Gastrocnemius medialis (tissue), 4 donors: ENCODE measurements around the gene FXYD2. TPM values are rescaled to one million over a fixed set of nuclear protein-coding genes. Genes with fewer than 3 reads are reported as not detected.

Experiments
- ATAC-seq, 2 donors: fragments of 150-250 bp; one replicate each; pipeline ENCODE4 v1.9.1; 2016
- DNase-seq, 2 donors: peaks; one replicate each; pipeline ENCODE4 v3.0.0-alpha.2; 2019
- H3K27ac ChIP-seq, 4 donors: fragments of 200-600 bp; sonication (generic); 1 replicate in 1 of 4; 2 replicates in 3 of 4; pipeline ENCODE4 v1.5.1; 2016 to 2018; ENCODE audit warnings: mild to moderate bottlenecking in 2 of 4, moderate library complexity in 1 of 4
- H3K27me3 ChIP-seq, 3 donors: fragments of 200-600 bp; sonication (generic) in 2 of 3; 1 replicate in 1 of 3; 2 replicates in 2 of 3; pipeline versions ENCODE4 v1.5.1 to v1.6.0; 2016 to 2019; ENCODE audit warnings: mild to moderate bottlenecking in 1 of 3, moderate library complexity in 1 of 3
- H3K36me3 ChIP-seq, 2 donors: fragments of 200-600 bp; sonication (generic) in 1 of 2; one replicate each; pipeline ENCODE4 v1.5.1; 2017 to 2018
- H3K4me1 ChIP-seq, 2 donors: fragments of 200-600 bp; sonication (generic) in 1 of 2; one replicate each; pipeline ENCODE4 v1.5.1; 2016 to 2017; ENCODE audit warnings: mild to moderate bottlenecking in 2 of 2
- H3K4me3 ChIP-seq, 4 donors: fragments of 200-600 bp; sonication (generic) in 3 of 4; 1 replicate in 1 of 4; 2 replicates in 3 of 4; pipeline ENCODE4 v1.5.1; 2016 to 2019; ENCODE audit warnings: mild to moderate bottlenecking in 2 of 4
- H3K9me3 ChIP-seq, 3 donors: fragments of 200-600 bp; sonication (generic) in 2 of 3; 1 replicate in 1 of 3; 2 replicates in 2 of 3; pipeline ENCODE4 v1.5.1; 2016 to 2019
- CTCF ChIP-seq, 5 experiments: fragments of 450-650 bp in 3 of 5; fragments of 200-600 bp in 2 of 5; sonication (generic) in 2 of 5; IDR thresholded peaks in 4 of 5; conservative IDR thresholded peaks in 1 of 5; 1 replicate in 4 of 5; 2 replicates in 1 of 5; pipeline ENCODE4 v1.5.1; 2016 to 2019; ENCODE audit warnings: antibody characterized with exemption in 5 of 5, mild to moderate bottlenecking in 3 of 5, moderate library complexity in 3 of 5
- POLR2A ChIP-seq, 2 donors: fragments of 450-650 bp; IDR thresholded peaks; one replicate each; pipeline ENCODE4 v1.6.1; 2017; ENCODE audit warnings: antibody characterized with exemption in 2 of 2, mild to moderate bottlenecking in 2 of 2, moderate library complexity in 2 of 2
- in situ Hi-C, 4 donors: fragments of 200-750 bp; cut with MboI; loops; one replicate each; pipeline versions ENCODE4 v1.15.0 to v1.8.0; 2017; ENCODE audit warnings: low sequenced_read_pairs in 4 of 4
- intact Hi-C: fragments of 100-400 bp; cut with DNase I; formaldehyde crosslinking; loops from one replicate; pipeline ENCODE4 v1.15.1; 2023; ENCODE audit warnings: low total_unique reads
- total RNA-seq, 4 donors: library from RNA; depleted of rRNA; stranded (reverse); fragments of >200 nt; gene quantifications; one replicate each; pipeline versions ENCODE4 v1.1.0 to v1.2.3, GENCODE V29; 2016

FXYD2 gene
- total RNA-seq, 4 donors from 2014 or later: 0.87 TPM; not detected in 3

- no peak overlapping the region for H3K4me3 ChIP-seq
- intact Hi-C loops (no loop called here), in situ Hi-C loops (no loop called here)
- DNase-seq (no peak), ATAC-seq (no peak)
- no peaks in the 10 kb centered on the region for H3K9me3 ChIP-seq
- H3K27ac ChIP-seq: no peak overlapping the region
- H3K4me1 ChIP-seq: peaks cover 10 to 11% of the 10 kb centered on the region in 2 donors
- H3K36me3 ChIP-seq: no peaks in the 10 kb centered on the region
- H3K27me3 ChIP-seq: peaks cover 52 to 60% (median 55%) of the 10 kb centered on the region in 3 donors
- no peak for TF ChIP-seq CTCF (IDR thresholded peaks at IDR 0.05 in 4 of 5, conservative IDR thresholded peaks at IDR 0.05 in 1 of 5)
- no peak for TF ChIP-seq POLR2A (IDR thresholded peaks at IDR 0.05)
Measured at GRCh38 chr11:117793583-117793982, 31.0 kb downstream of the FXYD2 start.

- intact Hi-C loops: no loop called here
- DNase-seq: no peak
- in situ Hi-C loops: no loop called here
- Histone ChIP-seq H3K4me1 (peaks cover 10 to 11% of the 10 kb centered on the region in 2 donors), H3K36me3 (no peaks in the 10 kb centered on the region), H3K27ac (no peak overlapping the region), H3K9me3 (no peaks in the 10 kb centered on the region), H3K4me3 (no peak overlapping the region), H3K27me3 (peaks cover 46 to 55% (median 54%) of the 10 kb centered on the region in 3 donors)
- TF ChIP-seq POLR2A (IDR thresholded peaks at IDR 0.05) (no peak), CTCF (IDR thresholded peaks at IDR 0.05 in 4 of 5, conservative IDR thresholded peaks at IDR 0.05 in 1 of 5) (no peak)
- ATAC-seq: no peak
Measured at GRCh38 chr11:117792992-117793391, 31.6 kb downstream of the FXYD2 start.

- Histone ChIP-seq H3K27ac (no peak overlapping the region), H3K4me3 (no peak overlapping the region), H3K27me3 (peaks cover 39 to 49% (median 46%) of the 10 kb centered on the region in 3 donors), H3K9me3 (no peaks in the 10 kb centered on the region), H3K4me1 (peaks cover 10 to 11% of the 10 kb centered on the region in 2 donors), H3K36me3 (no peaks in the 10 kb centered on the region)
- no peak for DNase-seq
- TF ChIP-seq POLR2A (IDR thresholded peaks at IDR 0.05) (no peak), CTCF (IDR thresholded peaks at IDR 0.05 in 4 of 5, conservative IDR thresholded peaks at IDR 0.05 in 1 of 5) (no peak)
- intact Hi-C loops (no loop called here), in situ Hi-C loops (no loop called here)
- ATAC-seq: no peak
Measured at GRCh38 chr11:117792241-117792640, 32.3 kb downstream of the FXYD2 start.

GRCh38 chr11:117790279-117790678, 34.3 kb downstream of the FXYD2 start:
- Histone ChIP-seq H3K4me3 (no peak overlapping the region), H3K9me3 (no peaks in the 10 kb centered on the region), H3K4me1 (no peaks in the 10 kb centered on the region), H3K27me3 (peaks cover 20 to 37% (median 30%) of the 10 kb centered on the region in 3 donors), H3K27ac (no peak overlapping the region), H3K36me3 (no peaks in the 10 kb centered on the region)
- TF ChIP-seq CTCF (IDR thresholded peaks at IDR 0.05 in 4 of 5, conservative IDR thresholded peaks at IDR 0.05 in 1 of 5) (no peak), POLR2A (IDR thresholded peaks at IDR 0.05) (no peak)
- in situ Hi-C loops: no loop called here
- intact Hi-C loops: no loop called here
- DNase-seq (no peak), ATAC-seq (no peak)

- Histone ChIP-seq H3K27me3 (peaks cover 10 to 27% (median 21%) of the 10 kb centered on the region in 3 donors), H3K4me1 (no peaks in the 10 kb centered on the region), H3K4me3 (no peak overlapping the region), H3K36me3 (no peaks in the 10 kb centered on the region), H3K27ac (no peak overlapping the region), H3K9me3 (no peaks in the 10 kb centered on the region)
- DNase-seq: no peak
- in situ Hi-C loops (no loop called here), intact Hi-C loops (no loop called here)
- no peak for TF ChIP-seq POLR2A (IDR thresholded peaks at IDR 0.05)
- no peak for TF ChIP-seq CTCF (IDR thresholded peaks at IDR 0.05 in 4 of 5, conservative IDR thresholded peaks at IDR 0.05 in 1 of 5)
- no peak for ATAC-seq
Measured at GRCh38 chr11:117789241-117789640, 35.3 kb downstream of the FXYD2 start.
